Fibroblast of the aortic adventitia (primary cell): ENCODE data around the gene RSL1D1. TPM values are rescaled to one million over a fixed set of nuclear protein-coding genes. Genes with fewer than 3 reads are reported as not detected.

Experiments used
- DNase-seq: peaks from one replicate; pipeline ENCODE4 v3.0.0-alpha.2; 2010; ENCODE audit warnings: low read depth
- H3K4me3 ChIP-seq: 2 replicates; pipeline ENCODE4 v1.5.1; 2011; ENCODE audit warnings: low read depth, mild to moderate bottlenecking, control low read depth, low read length, moderate library complexity
- CTCF ChIP-seq: IDR thresholded peaks from 2 replicates; pipeline ENCODE4 v1.5.1; 2011; ENCODE audit warnings: mild to moderate bottlenecking, low read length, control low read depth, inconsistent platforms; ENCODE audit not compliant: insufficient read depth
- total RNA-seq: library from RNA; depleted of rRNA; stranded (reverse); fragments of >200 nt; gene quantifications from 2 replicates; pipeline ENCODE4 v1.2.3, GENCODE V29; 2012; ENCODE audit warnings: low replicate concordance

Gene RSL1D1
- total RNA-seq, 1 donor = 178 TPM

GRCh38 chr16:11848842-11849241 is 2.5 kb downstream of the RSL1D1 start:
- DNase-seq = peak; percentile 58
- no peak for TF ChIP-seq CTCF
- no peak overlapping the region for H3K4me3 ChIP-seq

- no peak for DNase-seq
- TF ChIP-seq CTCF = no peak
These were observed 6.8 kb downstream of the RSL1D1 start for GRCh38 chr16:11844499-11844898.

GRCh38 chr16:11843861-11844260 is 7.5 kb downstream of the RSL1D1 start:
- H3K4me3 ChIP-seq = no peak overlapping the region
- DNase-seq = no peak
- no peak for TF ChIP-seq CTCF

More at GRCh38 chr16:11844499-11844898, 6.8 kb downstream of the RSL1D1 start:
- no peak overlapping the region for H3K4me3 ChIP-seq

- no peak overlapping the region for H3K4me3 ChIP-seq
- TF ChIP-seq CTCF = no peak
- no peak for DNase-seq
These were observed 8.1 kb downstream of the RSL1D1 start for GRCh38 chr16:11843206-11843605.

- DNase-seq = no peak
- no peak overlapping the region for H3K4me3 ChIP-seq
- TF ChIP-seq CTCF = no peak
These were observed 10.3 kb downstream of the RSL1D1 start for GRCh38 chr16:11841026-11841425.

GRCh38 chr16:11836650-11837244 is 14.6 kb downstream of the RSL1D1 start:
- DNase-seq = peak; percentile 60
- TF ChIP-seq CTCF = no peak
- no peak overlapping the region for H3K4me3 ChIP-seq
